H1 (cell line): ENCODE data around the gene ISCA2. TPM values are rescaled to one million over a fixed set of nuclear protein-coding genes. Genes with fewer than 3 reads are reported as not detected.

Source experiments
- SP2 ChIP-seq: IDR thresholded peaks from 2 replicates; pipeline ENCODE4 v1.6.1; 2012; ENCODE audit warnings: mild to moderate bottlenecking, low read length, inconsistent platforms
- polyA plus RNA-seq, 7 experiments: library from polyadenylated mRNA; depleted of rRNA in 3 of 7; stranded (reverse) in 5 of 7; unstranded in 2 of 7; fragments of >200 nt in 5 of 7; fragments of 200-250 nt in 2 of 7; gene quantifications; 1 replicate in 5 of 7; 2 replicates in 1 of 7; 4 replicates in 1 of 7; pipeline versions ENCODE4 v1.2.1 to v1.2.3, GENCODE V29; 2011 to 2013; ENCODE audit warnings: missing spikeins in 2 of 7, mixed read lengths in 2 of 7
- total RNA-seq: library from RNA; stranded (reverse); fragmentation: NEBNext Ultra II Directional; extraction: Animal tissue kit (Norgen Biotek cat#: 25700); gene quantifications from 2 replicates; pipeline ENCODE4 v1.2.1, GENCODE V29; 2021

The ISCA2 gene
- total and polyA plus RNA-seq, 2 of the 8 experiments (the other 6 are each of a cell fraction or from before 2014, with no cell fraction given): 43.5 to 78.6 TPM

DNA sequence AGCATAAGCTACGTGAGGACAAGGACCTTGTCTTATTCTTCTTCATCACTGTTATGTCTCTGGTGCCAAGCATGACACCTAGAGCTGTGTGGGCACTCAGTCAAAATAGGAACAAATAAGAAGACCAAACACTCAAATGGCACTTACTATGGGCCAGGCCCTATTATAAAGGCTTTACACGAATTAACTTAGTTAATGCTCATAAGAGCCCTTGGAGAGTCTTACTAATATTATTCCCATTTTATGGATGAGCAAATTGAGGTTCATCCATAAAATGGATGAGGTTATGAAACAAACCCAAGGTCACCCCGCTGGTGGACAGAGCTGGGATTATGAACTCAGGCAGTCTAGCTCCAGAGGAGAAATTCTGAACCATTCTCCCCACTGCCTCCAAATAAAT is 47.7 kb downstream of the ISCA2 start (continued):
- TF ChIP-seq SP2: no peak
